Embryonic facial prominence (tissue), 1 donor: Measurements from ENCODE around the gene ZC2HC1B.

Source experiments
- DNase-seq: peaks from one replicate; pipeline ENCODE4 v3.0.0-alpha.2; 2016; ENCODE audit errors: extremely low spot score

The ZC2HC1B gene

GRCh38 chr6:143934331-143934730 lies 70.1 kb downstream of the ZC2HC1B start:
- no peak for DNase-seq

GRCh38 chr6:143934867-143935266 lies 70.6 kb downstream of the ZC2HC1B start:
- DNase-seq = no peak

- DNase-seq = no peak
These were observed 72.1 kb downstream of the ZC2HC1B start for GRCh38 chr6:143936347-143936746.

- no peak for DNase-seq
These were observed 72.7 kb downstream of the ZC2HC1B start for GRCh38 chr6:143936778-143937667.

GRCh38 chr6:143937668-143937970 lies 73.3 kb downstream of the ZC2HC1B start:
- no peak for DNase-seq

DNA sequence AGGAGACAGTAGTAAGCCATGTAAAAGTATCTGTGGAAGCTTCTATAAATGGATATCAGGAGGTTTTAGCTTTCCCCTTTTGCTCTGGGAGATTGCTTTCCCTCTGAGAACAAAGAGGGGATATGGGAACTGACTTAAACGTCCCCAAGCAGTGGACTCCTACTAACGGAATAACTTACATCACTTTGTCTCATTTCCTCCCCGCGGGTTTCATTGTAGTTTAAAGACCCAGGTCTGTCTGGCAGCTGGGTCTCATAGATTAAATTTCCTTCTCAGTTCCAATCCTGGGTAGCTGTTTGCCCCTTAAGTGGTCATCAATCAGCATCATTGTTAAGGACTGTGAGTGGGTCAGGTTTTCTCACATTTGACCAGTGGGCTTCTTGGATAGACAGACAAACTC lies 75.1 kb downstream of the ZC2HC1B start:
- no peak for DNase-seq

DNA sequence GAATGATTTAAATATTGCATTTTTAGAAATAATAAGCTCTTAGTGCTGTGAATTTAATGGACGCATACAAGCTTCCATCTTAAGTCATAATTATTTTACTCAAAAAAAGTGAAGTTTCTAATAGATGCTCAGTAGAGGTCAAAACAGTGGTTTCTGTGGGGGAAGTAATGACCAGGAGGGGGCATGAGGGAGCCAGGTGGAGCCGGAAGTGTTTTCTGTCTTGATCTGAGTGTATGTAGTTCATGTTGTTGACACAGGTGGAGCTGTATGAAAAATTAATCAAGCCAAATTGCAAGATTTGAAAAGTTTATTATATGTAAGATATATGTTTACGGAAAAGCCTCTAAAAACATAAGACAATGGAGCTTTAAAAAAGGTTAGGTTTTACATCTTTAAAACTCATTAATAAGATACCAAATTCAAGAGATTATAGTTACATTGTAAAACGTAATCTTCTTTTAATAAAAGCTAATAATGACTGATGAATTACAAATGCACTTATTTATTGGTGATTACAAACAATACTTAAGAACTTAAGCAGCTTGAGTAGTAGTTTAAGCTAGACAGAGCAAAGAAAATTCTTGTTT lies 75.8 kb downstream of the ZC2HC1B start:
- no peak for DNase-seq

DNA sequence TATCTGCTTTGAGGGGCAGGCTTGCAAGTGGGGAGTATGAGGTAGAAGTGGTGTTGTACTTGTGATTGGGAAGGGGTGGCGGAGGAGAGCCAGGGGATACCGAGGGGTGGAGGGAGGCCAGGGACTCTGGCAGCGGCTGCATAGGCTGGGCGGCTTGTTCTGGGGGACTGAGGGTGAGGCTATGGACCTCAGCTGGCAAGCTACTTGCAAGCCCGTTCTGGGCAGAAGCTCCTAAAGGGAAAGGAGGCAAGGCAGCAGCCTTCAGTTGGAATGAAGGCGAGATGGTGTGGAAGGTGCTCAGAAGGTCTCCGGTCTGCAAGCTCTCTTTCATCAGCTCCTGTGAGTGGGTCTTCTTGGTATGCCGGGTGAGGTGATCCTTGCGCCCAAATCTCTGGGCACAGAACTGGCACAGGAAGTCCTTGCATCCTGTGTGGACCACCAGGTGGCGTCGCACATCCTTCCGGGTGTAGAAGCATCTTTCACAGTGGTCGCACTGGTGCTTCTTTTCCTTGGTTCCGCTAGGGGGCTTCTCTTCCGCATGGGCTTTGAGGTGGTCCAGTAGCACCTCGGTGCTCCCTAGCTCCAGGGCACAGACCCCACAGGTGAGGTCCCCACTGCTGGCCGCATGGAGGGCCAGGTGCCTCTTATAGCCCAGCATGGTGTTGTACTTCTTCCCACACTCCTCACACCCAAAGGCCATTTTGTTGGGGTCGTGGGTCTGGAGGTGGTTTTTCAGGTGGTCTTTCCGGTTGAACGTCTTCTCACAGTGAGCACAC lies 77.8 kb downstream of the ZC2HC1B start:
- DNase-seq = no peak

- DNase-seq = no peak
These were observed 83.9 kb downstream of the ZC2HC1B start for GRCh38 chr6:143948208-143948607.

- DNase-seq = no peak
These were observed 85.3 kb downstream of the ZC2HC1B start for GRCh38 chr6:143949535-143949934.

GRCh38 chr6:143949962-143950361 lies 85.7 kb downstream of the ZC2HC1B start:
- DNase-seq = no peak

GRCh38 chr6:143950875-143951274 lies 86.6 kb downstream of the ZC2HC1B start:
- DNase-seq = no peak

DNA sequence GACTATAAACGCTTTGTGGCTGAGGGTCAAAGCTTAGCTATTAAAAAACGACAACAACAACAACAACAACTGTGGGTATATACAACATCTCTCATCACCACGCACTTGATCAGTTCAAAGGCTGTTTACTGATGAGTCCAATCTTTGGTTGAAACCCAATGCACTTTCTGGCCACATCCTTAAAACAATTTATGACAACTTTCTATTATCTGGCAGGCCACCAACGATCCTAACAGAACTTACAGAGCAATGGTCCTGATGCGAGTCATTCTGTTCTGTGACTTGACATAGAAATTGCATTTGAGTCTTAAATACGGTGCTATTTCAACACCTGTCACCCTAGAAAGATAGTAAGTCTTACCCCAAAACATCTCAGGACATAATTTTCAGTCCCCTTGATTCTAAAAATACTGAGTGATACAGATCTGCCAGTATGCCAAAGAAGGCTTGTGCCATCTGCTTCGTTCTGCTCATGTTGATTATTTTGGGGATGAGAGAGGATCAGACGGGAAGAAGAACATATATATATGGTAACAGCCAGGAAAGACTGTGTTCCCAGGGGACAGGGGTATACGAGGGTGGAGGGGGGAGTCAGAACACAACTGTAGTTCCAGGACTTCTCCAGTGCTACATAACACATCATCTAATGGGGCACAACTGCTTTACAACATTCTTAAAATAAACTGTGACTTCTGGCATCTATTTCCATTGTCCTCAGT lies 87.9 kb downstream of the ZC2HC1B start:
- no peak for DNase-seq

DNA sequence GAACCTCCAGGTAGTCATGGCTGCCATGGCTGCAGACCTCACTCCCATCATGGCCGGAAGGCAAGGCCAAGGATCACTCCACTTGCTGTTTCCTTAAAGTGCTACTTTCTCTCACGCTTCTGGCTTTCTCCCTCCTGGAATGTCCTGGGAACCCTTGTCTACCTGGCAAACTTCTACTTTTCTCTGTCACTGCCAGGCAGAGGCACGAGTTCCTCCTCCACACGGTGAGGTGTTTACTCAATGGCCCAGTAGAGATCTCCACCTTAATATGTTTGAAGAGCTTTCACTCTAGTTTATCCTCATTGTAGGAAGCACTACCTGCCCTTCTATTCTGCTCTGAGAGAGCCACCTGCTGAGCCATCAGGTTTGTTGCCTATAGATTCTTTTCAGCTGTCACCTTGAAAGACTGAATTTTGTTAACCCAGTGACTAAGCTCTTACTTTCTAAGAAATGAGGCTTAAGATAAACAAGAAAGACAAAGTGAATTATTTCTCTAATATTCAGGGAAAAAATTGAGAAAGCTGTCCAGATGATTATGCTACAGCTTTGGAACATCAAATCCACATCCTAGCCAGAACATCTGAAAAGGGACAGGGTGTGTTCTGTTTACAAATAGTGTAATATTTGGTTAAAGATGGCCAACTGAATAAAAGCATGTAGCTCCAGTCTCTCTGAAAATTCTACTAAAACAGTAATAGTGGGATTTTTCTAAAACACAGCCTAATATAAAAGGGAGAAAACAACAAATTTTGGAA lies 88.8 kb downstream of the ZC2HC1B start:
- no peak for DNase-seq

- no peak for DNase-seq
These were observed 89.6 kb downstream of the ZC2HC1B start for GRCh38 chr6:143953922-143954321.

DNA sequence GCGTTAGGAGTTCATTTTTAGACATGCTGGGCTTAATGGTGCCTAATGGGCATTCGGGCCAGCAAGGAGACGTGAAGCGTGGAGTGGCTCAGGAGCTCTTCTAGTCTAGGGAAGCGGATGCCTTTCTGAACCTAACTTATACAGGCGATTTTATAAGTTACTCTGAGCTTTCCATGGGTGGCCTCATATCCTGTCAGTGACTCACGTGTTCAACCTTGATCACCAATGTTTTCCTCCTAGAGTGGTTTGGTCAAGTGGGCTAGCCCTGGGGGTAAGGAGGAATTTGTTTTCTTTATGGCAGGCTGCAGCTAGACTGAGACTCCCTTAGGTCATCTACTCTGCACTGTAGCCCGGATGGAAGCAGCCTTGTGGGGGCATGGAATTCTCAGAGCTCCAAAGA lies 91.7 kb downstream of the ZC2HC1B start:
- DNase-seq = no peak

DNA sequence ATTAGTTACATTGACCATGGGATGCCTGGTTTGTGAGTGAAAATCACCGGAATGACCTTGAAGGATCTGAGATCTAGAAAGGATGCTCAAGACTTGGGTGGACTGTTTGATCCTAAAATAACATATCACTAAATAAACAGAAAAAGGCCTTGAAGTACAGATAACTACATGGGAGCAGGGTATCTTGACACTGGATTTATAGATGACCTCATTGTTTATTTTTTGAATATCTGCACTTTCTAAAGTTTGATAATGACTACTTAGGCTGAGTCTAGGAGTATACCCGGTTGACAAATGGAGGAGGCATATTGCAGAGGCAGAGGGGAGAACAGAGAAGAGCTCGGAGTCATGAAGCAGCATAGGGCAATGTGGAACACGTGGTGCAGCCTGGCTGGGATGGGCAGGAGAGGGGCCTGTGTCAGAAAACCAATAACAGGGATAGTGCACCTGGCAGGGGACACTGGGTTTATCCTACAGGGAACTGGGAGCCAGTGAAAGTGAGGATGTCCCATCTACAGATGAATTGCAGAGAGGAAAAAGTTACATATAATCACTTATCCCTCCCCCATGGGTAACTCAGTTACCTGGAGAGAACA lies 93.5 kb downstream of the ZC2HC1B start:
- DNase-seq = no peak

DNA sequence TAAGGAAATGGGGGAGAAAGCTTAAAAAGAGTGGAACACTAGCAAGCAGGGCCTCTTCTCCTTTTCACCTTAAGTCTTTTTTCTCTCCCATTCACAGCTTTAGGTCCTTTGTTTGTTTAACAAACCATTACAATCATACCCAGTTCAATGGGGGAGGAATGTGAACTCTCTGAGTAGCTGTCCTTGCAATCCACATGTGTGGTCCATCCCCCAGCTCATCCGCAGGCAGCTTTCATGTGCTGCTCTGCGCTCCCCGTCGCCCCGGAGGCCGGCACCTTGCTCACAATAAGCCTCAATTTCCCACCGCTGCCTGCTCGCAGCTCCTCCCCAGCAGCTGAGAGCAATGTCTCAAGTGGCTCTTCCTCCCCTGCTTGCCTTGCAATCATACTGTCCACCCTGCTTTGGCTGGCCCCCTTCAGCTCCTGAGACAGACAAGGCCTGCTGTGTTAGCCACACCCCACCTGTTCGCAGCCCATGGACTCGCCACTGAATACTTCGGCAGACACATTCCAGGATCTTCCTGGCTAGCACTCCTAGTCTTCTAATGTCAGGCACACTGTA lies 94.6 kb downstream of the ZC2HC1B start:
- DNase-seq = no peak

- DNase-seq = no peak
These were observed 95.7 kb downstream of the ZC2HC1B start for GRCh38 chr6:143959927-143960326.

- no peak for DNase-seq
These were observed 96.8 kb downstream of the ZC2HC1B start for GRCh38 chr6:143961066-143961465.
